ENCODE results near the gene SPHK1.

SPHK1 gene

DNA sequence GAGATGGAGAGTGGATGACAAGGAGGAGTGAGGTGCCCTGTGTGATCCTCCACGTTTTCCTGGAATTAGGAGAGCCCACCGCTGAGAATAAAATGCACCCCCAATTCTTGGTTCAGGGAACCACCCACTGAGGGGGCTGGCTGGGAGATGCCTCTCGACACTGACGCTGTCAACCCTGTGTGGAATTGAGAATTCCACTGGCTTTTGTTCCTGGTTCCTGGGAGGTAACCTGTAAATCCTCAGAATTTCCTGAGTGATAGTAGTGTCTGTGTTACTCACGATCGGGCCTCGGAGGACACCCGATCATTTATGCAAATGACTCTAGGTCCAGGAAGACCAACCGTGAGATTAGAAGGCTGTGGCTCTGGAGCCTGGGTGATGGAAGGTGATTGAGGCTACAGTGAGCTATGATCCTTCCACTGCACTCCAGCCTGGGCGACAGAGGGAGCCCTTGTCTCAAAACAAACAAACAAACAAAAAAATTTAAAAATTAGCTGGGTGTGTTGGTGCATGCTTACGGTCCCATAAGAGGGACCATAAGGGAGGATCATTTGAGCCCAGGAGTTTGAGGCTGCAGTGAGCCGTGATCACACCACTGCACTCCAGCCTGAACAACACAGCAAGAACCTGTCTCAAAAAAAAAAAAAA lies 19.0 kb upstream of the SPHK1 start:
- DNase-seq, result no peak

DNA sequence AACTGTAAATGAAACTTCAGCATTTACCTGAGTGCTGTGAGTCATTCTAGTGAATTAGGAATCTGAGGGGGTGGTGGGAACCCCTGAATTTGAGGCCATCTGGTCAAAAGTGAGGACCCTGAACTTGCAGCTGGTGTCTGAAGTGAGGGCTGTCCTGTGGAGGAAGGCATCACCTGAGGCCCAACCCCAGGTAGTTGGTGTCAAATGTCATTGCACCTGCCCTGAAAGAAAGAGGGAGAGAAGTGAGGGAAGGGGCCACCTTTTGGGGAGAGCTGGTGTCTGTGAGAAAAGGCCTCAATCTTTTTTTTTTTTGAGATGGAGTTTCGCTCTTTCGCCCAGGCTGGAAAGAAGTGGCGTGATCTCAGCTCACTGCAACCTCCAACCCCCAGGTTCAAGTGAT lies 18.2 kb upstream of the SPHK1 start:
- DNase-seq, result no peak

DNA sequence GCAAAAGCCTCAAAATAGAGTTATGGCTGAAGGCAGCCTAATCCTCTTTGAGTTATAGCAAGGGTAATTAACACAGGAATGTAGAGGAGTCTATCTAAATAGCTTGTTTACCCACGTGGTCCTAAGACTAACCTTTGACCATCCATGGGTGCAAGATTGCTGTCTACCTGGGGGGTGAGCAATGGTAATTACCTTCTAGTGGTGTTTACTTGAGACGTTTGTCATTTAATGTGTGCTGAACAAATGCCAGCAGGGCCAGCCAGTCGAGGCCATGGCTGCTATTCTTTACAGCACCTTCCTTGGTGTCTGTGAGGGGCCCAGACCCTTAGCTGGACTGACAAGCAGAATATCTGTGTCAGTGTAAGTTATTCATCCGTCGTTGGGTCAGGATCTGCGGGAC lies 16.8 kb upstream of the SPHK1 start:
- no peak for DNase-seq

DNA sequence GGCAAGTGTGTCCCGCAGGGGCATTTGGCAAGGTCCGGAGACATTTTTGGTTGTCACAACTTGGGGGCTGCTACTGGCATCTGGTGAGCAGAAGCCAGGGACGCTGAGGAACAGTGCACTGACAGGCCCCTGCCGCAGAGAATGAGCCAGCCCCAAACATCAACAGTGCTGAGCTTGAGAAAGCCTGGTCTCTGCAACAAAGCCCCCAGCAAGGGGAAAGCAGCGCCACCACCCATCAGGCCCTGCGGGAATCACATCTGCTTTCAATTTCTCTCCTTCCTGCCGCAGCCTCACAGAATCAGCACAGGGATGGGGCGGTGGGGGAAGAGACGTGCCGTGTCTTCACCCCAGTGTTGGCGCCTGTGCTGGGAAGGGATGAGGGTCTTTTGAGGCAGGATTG lies 15.9 kb upstream of the SPHK1 start:
- DNase-seq, result no peak

DNA sequence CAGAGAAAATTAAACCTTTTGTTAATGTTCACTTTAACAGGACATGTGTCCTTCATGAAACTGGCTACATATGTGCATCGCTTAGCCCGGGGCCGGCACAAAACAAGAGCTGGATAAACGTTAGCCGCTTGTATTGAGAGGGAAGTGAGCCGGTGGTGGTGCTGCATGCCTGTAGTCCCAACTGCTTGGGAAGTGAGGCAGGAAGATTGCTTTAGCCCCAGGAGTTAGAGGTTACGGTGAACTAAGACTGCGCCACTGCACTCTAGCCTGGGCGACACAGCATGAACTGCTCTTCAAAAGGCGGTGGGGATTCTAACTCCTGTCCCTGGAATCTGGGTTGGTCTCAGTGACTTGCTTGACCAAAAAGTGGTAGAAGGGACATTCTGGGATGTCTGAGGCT lies 15.0 kb upstream of the SPHK1 start:
- DNase-seq, result no peak

DNA sequence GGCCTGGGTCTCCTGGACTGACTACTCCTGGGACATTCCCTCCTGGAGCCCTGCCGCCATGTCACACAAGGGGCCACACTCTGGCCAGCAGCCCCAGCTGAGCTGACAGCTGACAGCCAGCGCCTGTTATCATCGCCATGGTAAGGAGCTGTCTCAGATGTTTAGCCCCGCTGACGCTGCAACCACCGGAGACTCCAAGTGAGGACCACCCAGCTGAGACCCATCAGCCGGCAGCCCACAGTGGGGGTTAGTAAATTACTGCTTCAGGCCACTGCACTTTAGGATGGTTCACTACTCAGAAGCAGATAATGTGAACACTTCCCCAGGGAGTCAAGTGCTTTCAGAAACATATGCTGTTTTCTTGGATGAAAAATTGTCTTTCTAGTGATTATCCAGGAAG lies 14.6 kb upstream of the SPHK1 start:
- DNase-seq, result no peak

DNA sequence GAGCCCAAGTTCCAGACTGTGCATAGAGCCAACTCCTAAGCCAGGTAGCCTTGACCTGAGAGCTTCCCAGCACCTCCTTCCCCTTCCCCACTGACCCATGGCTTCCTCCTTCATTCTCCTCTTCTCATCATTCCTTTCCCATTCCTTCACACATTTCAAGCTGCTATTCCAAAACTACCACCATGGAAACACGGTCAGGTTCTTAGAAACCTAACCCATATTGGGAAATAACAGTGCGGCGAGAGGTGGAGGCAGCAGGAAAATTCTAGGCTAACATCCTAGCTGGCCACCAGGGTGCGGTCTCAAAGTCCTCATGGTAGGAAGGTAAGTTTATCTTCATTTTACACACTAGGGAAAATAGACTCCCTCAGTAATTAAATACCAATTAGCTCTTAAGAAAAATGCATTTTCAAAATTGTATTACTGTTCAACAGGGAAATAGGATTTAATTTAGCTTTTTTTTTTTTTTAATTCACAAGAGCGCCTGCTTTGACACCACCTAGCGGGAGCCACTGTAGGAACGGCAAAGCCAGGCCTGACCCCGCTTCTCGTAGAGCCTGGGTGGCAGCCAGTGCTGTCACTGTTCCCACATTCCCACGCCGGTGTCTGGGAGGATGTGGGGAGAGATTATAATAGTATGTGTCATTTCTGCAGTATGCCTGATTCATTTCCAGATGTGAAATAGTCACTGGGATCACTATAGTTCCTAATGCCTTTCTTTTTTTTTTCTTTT lies 14.0 kb upstream of the SPHK1 start:
- no peak for DNase-seq

DNA sequence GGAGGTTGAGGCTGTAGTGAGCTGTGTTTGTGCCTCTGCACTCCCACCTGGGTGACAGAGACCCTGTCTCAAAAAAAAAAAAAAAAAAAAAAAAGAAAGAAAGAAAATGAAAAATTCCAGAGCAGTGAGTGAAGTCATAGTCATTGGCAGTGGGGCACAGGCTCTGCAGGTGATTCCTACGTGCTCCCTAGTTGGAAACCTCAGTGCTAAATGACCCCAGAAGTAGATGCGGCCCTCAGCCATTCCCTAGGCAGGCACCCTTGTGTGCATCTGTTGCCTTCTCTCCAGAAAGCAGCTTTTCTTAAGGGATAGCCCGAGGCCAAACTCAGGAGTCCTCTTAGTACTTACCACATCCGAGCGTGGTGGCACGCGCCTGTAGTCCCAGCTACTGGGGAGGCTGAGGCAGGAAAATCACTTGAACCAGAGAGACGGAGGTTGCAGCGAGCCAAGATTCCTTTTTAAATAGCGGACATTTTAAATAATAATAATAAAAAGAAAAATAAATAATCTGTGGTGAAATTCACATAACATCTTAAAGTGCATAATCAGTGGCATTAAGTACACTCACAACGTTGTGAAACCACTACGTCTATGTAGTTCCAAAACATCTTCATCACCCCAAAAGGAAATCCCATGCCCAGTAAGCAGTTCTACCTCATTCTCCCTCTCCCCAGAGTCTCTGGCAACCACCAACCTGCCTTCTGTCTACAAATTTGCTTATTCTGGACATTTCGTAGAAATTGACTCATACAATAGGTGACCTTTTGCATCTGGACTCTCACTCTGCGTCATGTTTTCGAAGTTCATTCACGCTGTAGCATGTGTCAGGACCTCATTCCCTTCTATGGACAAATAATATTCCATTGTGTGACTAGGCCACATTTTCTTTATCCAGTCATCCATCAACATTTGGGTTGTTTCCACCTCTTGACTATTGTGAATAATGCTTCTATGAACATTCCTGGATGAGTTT lies 12.5 kb upstream of the SPHK1 start:
- no peak for DNase-seq

DNA sequence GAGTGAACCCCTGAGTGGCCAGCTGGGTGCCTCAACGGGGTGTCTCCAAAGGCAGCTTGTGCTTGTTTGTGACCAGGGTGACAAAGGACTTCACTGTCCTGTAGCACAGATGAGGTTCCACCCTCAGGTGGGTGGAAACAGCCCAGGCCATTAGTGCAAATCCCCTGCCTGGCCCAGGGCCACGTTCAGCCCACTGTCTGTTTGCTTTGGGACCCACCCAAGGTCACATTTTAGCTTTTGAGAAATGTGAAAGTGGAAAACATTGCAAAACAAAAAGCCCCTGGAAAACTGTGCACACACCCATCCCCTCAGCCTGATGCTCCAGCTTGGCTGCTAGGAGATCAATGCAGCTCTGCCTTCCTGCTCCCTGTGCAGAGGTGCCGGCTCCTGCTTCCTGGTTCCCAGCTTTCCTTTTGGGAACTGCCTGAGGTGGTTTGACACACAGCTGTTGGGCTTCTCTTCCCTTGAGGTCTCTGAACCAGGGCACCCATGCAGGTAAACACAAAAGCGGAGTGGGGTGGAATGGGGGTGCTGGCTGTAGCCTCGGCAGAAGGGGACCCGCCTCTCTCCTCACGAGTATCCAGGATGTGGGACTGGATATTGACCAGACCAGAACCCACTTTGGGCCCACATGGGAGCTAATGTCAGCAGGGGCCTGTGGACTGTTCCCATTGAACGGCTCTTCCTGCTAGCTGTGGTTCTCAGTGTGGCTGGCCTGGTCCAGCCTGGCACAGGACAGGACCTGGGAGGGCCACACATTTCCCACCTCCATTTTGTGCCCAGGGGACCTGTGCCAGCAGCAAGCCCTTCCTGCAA lies 7.9 kb upstream of the SPHK1 start:
- DNase-seq, result no peak

DNA sequence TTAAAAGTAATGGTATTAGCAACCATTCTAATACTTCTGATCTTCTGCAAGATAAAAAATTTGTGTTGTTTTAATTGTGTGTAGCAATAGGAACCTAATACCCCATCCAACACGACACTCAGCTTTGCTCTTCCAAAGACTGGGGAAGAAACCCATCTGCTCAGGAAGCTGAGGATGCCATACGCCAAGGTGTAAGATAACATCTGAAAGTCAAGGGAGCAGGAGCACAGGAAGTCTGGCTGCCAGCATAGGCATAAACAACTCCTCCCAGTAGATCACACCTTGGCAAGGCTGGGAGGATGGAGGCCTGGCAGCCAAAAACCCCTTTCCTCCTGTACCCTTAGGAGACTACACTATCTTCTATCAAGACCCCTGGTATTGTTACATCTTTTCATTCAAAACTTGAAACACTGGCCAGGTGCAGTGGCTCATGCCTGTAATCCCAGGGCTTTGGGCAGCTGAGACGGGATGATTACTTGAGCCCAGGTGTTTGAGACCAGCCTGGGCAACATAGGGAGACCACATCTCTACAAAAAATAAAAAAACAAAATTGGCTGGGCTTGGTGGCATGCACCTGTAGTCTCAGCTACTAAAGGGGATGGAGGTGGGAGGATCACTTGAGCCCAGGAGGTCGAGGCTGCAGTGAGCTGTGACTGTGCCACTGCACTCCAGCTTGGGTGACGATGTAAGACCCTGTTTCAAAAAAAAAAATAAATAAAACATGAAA lies 5.7 kb upstream of the SPHK1 start:
- DNase-seq, result no peak

DNA sequence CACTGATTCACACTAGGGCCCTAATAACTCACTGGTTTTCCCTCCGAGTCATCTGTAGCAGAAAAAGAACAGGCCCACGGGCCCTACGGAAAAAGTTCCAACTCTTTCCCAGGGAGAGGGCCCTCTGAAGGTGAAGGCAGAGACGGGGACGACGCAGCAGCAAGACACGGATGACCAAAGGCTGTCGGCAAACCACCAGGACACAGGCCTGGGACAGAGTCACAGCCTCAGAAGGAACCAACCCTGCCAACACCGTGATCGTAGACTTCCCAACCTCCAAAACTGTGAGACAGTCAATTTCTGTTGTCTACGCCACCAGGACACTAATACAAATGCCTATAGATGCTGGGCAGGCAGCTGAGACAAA lies 5.2 kb upstream of the SPHK1 start:
- no peak for DNase-seq

DNA sequence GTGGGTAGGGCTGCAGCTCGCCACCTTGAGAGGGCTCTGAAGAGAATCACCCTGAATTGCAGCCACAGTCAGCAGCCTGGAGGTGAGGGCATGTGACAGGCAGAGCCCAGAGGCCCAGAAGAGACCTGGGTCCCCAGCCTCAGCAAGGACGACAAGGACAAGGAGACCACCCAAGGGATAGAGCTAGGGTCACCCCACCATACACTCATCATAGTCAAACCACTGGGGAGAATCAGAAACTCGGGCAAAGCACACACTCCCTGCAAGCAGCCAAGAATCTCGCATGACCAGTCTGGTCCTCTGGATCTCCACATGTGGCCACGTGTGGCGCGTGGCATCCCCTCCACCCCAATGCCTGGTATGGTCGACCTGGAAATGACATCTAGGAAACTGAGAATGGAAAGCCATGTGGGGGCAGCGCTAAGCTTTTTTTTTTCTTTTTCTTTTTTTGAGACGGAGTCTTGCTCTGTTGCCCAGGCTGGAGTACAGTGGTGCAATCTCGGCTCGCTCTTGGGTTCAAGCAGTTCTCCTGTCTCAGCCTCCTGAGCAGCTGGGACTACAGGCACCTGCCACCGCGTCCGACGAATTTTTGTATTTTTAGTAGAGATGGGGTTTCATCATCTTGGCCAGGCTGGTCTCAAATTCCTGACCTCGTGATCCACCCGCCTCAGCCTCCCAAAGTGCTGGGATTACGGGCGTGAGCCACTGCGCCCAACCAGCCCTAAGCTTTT lies 4.6 kb upstream of the SPHK1 start:
- no peak for DNase-seq

DNA sequence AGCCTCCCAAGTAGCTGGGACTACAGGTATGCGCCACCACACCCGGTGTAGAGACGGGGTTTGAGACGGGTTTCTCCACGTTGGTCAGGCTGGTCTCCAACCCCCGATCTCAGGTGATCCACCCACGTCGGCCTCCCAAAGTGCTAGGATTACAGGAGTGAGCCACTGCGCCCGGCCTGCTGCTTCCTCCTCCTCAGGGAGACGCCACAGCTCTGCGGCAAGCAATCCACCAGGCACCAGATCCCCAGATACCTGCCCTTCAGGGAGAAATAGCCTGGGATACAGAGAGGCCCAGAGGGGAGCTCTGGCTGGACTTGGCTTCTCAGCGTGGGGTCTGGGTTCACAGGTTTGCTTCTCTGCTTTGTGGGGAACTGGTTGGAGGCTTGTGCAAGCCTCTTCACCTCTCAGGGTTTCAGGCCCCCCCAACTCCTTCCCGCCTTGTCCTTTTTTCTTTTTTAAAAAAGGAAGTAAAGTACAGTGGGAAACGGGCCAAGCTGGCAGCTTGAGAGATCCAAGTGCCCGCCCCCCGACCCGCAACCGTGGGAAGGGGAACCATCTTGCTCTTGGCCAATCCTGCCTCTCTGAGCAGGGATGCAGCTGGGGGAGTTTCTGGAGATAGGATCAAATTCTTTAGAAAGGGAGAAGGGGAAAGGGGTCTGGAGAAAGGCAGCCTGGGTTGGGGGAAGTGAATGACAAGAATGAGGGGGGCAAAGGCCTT lies 2.6 kb upstream of the SPHK1 start:
- no peak for DNase-seq

DNA sequence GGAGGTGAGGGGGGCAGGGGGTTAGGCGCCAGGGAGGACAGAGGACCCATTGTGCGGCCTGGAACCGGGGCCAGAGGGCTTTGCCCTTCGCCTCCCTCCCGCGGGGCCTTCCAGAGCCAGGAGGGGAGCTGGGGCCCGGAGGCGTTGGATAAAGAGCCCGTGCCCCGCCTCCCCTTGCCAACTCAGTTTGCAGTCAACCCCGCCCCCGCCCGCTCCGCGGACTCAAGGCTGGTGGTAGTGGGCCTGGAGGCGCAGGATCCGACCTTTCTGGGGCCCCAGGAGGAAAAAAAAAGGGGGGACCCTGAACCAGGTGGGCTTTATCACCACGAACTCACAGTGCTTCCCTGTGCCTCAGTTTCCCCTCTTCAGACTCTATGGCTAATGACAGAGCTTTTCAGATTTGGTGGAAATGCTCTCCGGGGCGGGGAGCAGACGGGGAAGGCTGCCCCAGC lies 2.0 kb upstream of the SPHK1 start:
- DNase-seq, result peak; percentile 35

DNA sequence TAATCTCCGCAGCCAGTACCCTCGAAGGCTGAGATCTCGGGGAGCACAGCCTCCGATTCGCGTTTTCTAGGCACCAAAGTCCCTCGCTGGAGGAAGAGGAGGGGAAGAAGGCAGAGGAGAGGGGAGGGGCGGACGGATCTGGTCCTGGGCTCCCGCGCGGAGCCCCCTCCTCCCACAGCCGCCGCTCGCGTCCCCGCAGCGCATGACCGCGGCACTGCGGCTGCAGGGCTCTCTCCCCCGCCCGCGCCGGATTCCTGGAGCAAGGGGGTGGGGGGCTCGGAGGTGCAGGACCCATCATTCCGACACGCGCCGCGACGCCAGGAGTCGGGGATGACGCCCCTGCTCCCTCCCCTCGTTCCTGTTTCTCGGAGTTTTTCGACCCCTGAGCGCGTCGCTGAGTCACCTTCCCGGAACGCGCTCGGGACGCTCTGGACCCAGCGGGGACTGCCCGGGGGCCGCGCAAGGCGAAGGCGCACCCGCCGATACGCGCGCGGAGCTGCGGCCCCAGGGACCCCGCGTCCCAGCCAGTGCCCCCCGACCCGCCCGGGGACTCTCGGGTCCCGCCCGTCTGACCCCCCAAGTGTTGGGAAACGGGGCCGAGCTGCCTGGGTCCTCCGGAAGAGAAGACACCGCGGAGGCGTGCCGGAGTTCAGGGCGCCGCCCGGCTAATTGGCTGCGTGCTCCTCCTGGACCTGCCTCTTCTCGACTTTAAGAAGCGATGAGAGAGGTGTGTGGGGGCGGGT lies 1.4 kb upstream of the SPHK1 start:
- DNase-seq, result peak; percentile 61

DNA sequence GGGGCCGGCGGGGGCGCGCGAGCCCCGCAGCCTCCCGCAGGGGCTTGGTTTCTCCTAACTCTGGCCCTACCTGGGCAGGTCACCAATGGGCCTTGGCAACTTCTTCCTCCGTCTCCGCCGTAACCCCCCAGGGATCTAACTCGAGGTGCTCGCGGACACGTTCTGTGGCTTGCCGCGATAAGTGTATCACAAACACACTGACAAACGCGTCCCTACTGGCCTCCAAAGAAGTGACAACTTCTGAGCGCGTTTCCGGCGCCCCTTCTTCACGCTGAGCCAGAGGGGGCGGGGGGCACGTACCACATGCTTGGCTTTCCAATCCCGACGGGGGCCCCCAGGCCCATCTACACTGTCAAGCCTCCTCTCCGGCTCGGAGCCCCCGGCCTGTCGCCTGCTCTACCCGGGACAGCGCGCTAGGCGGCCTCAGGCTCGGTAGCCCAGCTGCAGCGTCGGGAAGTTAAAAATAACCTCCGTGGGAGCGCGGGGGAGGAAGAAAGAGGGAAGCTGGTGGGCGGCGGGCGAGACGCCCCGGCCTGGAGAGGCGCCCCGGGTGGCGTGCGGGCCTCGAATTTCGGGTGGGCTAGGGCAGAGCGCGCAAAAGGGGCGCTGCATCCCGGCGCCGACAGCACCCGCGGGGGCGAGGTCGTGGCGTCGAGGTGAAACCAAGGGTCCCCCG lies 725 bp upstream of the SPHK1 start:
- DNase-seq, result peak; percentile 42

DNA sequence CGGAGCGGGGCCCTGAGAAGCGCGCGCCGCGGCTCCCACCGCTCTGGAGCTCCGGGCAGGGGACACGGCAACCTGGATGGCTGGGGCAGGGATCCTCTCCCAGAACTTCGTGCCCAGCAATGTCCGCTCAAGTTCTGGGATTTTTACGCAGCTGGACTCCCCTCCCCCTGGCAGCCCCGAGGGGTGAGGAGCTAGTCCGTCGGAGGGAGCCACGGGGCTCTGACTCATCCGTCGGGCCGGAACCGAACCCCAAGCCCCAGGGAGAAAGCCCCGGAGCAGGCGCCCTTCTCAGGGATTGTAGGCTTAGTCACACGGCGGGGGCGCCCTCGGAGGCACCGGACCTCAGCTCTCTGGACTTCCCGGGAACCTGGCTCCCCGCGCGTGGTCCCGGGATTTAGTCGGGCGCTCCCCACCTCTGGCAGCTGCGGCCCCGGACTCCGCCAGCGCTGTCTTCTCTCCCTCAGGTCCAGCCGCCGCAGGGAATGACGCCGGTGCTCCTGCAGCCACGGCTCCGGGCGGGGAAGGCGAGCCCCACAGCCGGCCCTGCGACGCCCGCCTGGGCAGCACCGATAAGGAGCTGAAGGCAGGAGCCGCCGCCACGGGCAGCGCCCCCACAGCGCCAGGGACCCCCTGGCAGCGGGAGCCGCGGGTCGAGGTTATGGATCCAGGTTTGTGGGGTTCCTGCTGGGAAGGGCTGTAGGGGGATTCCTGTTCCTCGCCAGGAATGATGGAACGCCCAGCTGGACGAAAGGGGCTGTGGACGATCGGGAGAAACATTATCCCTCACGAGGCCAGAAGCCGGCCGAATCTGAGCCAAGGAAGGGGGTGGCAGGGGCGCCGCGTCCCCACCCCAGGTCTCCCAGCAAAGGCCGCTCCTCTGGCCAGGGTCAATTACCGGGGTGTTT lies 830 bp downstream of the SPHK1 start:
- DNase-seq, result peak; percentile 48

Measured in stimulated activated CD4-positive, alpha-beta T cell treated with anti-CD3 and anti-CD28 coated beads, Interleukin-12 subunit alpha, Interleukin-12 subunit beta, amount 100 ng/mL, for 4 hours (primary cell).